IPS-15b (cell line): ENCODE data around the gene TUBB1.

Experiments
- H3K27me3 ChIP-seq: one replicate; pipeline ENCODE4 v1.6.1; 2013; ENCODE audit warnings: low read length; ENCODE audit not compliant: control insufficient read depth, insufficient read depth
- H3K36me3 ChIP-seq: one replicate; pipeline ENCODE4 v1.6.1; 2013; ENCODE audit warnings: low read length; ENCODE audit not compliant: control insufficient read depth, insufficient read depth
- H3K4me1 ChIP-seq: one replicate; pipeline ENCODE4 v1.6.1; 2013; ENCODE audit warnings: mild to moderate bottlenecking, low read length; ENCODE audit not compliant: control insufficient read depth, insufficient read depth
- H3K4me3 ChIP-seq: one replicate; pipeline ENCODE4 v1.5.1; 2013; ENCODE audit warnings: low read depth, low read length
- H3K9ac ChIP-seq: one replicate; pipeline ENCODE4 v1.6.1; 2013; ENCODE audit warnings: low read depth, mild to moderate bottlenecking, low read length
- H3K9me3 ChIP-seq: one replicate; pipeline ENCODE4 v1.6.1; 2013; ENCODE audit warnings: mild to moderate bottlenecking, low read length; ENCODE audit not compliant: control insufficient read depth, insufficient read depth

Gene TUBB1

GRCh38 chr20:58992911-58993310 is 26.3 kb upstream of the TUBB1 start:
- Histone ChIP-seq H3K4me1 (no peaks in the 10 kb centered on the region), H3K9me3 (no peaks in the 10 kb centered on the region), H3K27me3 (no peaks in the 10 kb centered on the region), H3K4me3 (no peak overlapping the region), H3K9ac (no peak overlapping the region), H3K36me3 (peaks cover 61% of the 10 kb centered on the region)

GRCh38 chr20:58993332-58994248 is 25.6 kb upstream of the TUBB1 start:
- Histone ChIP-seq H3K4me1 (no peaks in the 10 kb centered on the region), H3K9me3 (no peaks in the 10 kb centered on the region), H3K27me3 (no peaks in the 10 kb centered on the region), H3K9ac (no peak overlapping the region), H3K4me3 (no peak overlapping the region), H3K36me3 (peaks cover 55% of the 10 kb centered on the region)

- Histone ChIP-seq H3K27me3 (no peaks in the 10 kb centered on the region), H3K9me3 (no peaks in the 10 kb centered on the region), H3K4me1 (no peaks in the 10 kb centered on the region), H3K36me3 (peaks cover 50% of the 10 kb centered on the region), H3K4me3 (no peak overlapping the region), H3K9ac (no peak overlapping the region)
Measured at GRCh38 chr20:58994390-58995159, 24.7 kb upstream of the TUBB1 start.

- Histone ChIP-seq H3K4me3 (no peak overlapping the region), H3K9ac (no peak overlapping the region), H3K27me3 (no peaks in the 10 kb centered on the region), H3K4me1 (no peaks in the 10 kb centered on the region), H3K9me3 (no peaks in the 10 kb centered on the region), H3K36me3 (peaks cover 46% of the 10 kb centered on the region)
Measured at GRCh38 chr20:58995461-58996225, 23.6 kb upstream of the TUBB1 start.

- no peaks in the 10 kb centered on the region for H3K4me1 ChIP-seq
- H3K4me3 ChIP-seq = no peak overlapping the region
- no peak overlapping the region for H3K9ac ChIP-seq
- H3K27me3 ChIP-seq = no peaks in the 10 kb centered on the region
- H3K9me3 ChIP-seq = no peaks in the 10 kb centered on the region
- H3K36me3 ChIP-seq = peaks cover 42% of the 10 kb centered on the region
Measured at GRCh38 chr20:58996226-58996611, 23.0 kb upstream of the TUBB1 start.

- Histone ChIP-seq H3K9ac (no peak overlapping the region), H3K9me3 (no peaks in the 10 kb centered on the region), H3K4me1 (no peaks in the 10 kb centered on the region), H3K27me3 (no peaks in the 10 kb centered on the region), H3K4me3 (no peak overlapping the region), H3K36me3 (peaks cover 38% of the 10 kb centered on the region)
Measured at GRCh38 chr20:58997141-58997770, 22.0 kb upstream of the TUBB1 start.

GRCh38 chr20:58998656-58999055 is 20.6 kb upstream of the TUBB1 start:
- Histone ChIP-seq H3K27me3 (no peaks in the 10 kb centered on the region), H3K9me3 (no peaks in the 10 kb centered on the region), H3K4me3 (no peak overlapping the region), H3K9ac (no peak overlapping the region), H3K36me3 (peaks cover 25% of the 10 kb centered on the region), H3K4me1 (no peaks in the 10 kb centered on the region)

- Histone ChIP-seq H3K9ac (no peak overlapping the region), H3K4me1 (no peaks in the 10 kb centered on the region), H3K36me3 (peaks cover 12% of the 10 kb centered on the region), H3K9me3 (no peaks in the 10 kb centered on the region), H3K4me3 (no peak overlapping the region), H3K27me3 (no peaks in the 10 kb centered on the region)
Measured at GRCh38 chr20:59000326-59000725, 18.9 kb upstream of the TUBB1 start.

GRCh38 chr20:59001068-59001448 is 18.2 kb upstream of the TUBB1 start:
- no peaks in the 10 kb centered on the region for H3K27me3 ChIP-seq
- no peak overlapping the region for H3K4me3 ChIP-seq
- no peak overlapping the region for H3K9ac ChIP-seq
- H3K36me3 ChIP-seq = peaks cover 5% of the 10 kb centered on the region
- no peaks in the 10 kb centered on the region for H3K4me1 ChIP-seq
- H3K9me3 ChIP-seq = no peaks in the 10 kb centered on the region

GRCh38 chr20:59001449-59002171 is 17.6 kb upstream of the TUBB1 start:
- Histone ChIP-seq H3K4me3 (no peak overlapping the region), H3K9ac (no peak overlapping the region), H3K27me3 (no peaks in the 10 kb centered on the region), H3K4me1 (no peaks in the 10 kb centered on the region), H3K36me3 (peaks cover 2% of the 10 kb centered on the region), H3K9me3 (no peaks in the 10 kb centered on the region)

- Histone ChIP-seq H3K27me3 (no peaks in the 10 kb centered on the region), H3K9ac (no peak overlapping the region), H3K4me1 (no peaks in the 10 kb centered on the region), H3K9me3 (no peaks in the 10 kb centered on the region), H3K36me3 (peaks cover 2% of the 10 kb centered on the region), H3K4me3 (no peak overlapping the region)
Measured at GRCh38 chr20:59002388-59002787, 16.8 kb upstream of the TUBB1 start.
